ENCODE measurements around the gene SLC31A1.
"Not testable (repeated sequence)": the region's sequence is repeated elsewhere in the genome, so short reads cannot be mapped to it uniquely, and the experiment has no call there.

SLC31A1 gene

GRCh38 chr9:113290052-113290607, 68.8 kb downstream of the SLC31A1 start:
- DNase-seq (ENCODE audit: low spot score in 2 of 2): no peak
- Histone ChIP-seq H3K4me3 (no peak overlapping the region), H3K4me1 (no peaks in the 10 kb centered on the region), H3K9me3 (no peaks in the 10 kb centered on the region), H3K27me3 (ENCODE audit: low read depth) (no peaks in the 10 kb centered on the region), H3K36me3 (replicated peaks) (peaks cover 86% of the 10 kb centered on the region)
- in situ Hi-C loops (cut with MboI; ENCODE audit: low sequenced_read_pairs): no loop called here

GRCh38 chr9:113293285-113293878, 72.0 kb downstream of the SLC31A1 start:
- in situ Hi-C loops (cut with MboI; ENCODE audit: low sequenced_read_pairs): no loop called here
- DNase-seq (ENCODE audit: low spot score in 2 of 2): no peak
- no peaks in the 10 kb centered on the region for H3K9me3 ChIP-seq
- H3K4me3 ChIP-seq: no peak overlapping the region
- no peaks in the 10 kb centered on the region for H3K27me3 ChIP-seq (ENCODE audit: low read depth)
- peaks cover 58% of the 10 kb centered on the region for H3K36me3 ChIP-seq (replicated peaks)
- no peaks in the 10 kb centered on the region for H3K4me1 ChIP-seq

GRCh38 chr9:113296247-113296646, 74.9 kb downstream of the SLC31A1 start:
- DNase-seq (ENCODE audit: low spot score in 2 of 2); H3K27me3 ChIP-seq (ENCODE audit: low read depth); H3K9me3 ChIP-seq; in situ Hi-C loops (cut with MboI; ENCODE audit: low sequenced_read_pairs); H3K4me1 ChIP-seq; H3K4me3 ChIP-seq: not testable (repeated sequence)
- H3K36me3 ChIP-seq (replicated peaks): peaks cover 30% of the 10 kb centered on the region

GRCh38 chr9:113296796-113297558, 75.6 kb downstream of the SLC31A1 start:
- Histone ChIP-seq H3K27me3 (ENCODE audit: low read depth) (no peaks in the 10 kb centered on the region), H3K36me3 (replicated peaks) (peaks cover 22% of the 10 kb centered on the region), H3K4me3 (no peak overlapping the region), H3K9me3 (no peaks in the 10 kb centered on the region), H3K4me1 (no peaks in the 10 kb centered on the region)
- in situ Hi-C loops (cut with MboI; ENCODE audit: low sequenced_read_pairs): no loop called here
- DNase-seq (ENCODE audit: low spot score in 2 of 2): no peak

GRCh38 chr9:113298311-113298710, 77.0 kb downstream of the SLC31A1 start:
- in situ Hi-C loops (cut with MboI; ENCODE audit: low sequenced_read_pairs): no loop called here
- H3K36me3 ChIP-seq (replicated peaks): peaks cover 9% of the 10 kb centered on the region
- H3K27me3 ChIP-seq (ENCODE audit: low read depth): no peaks in the 10 kb centered on the region
- H3K4me3 ChIP-seq: no peak overlapping the region
- H3K9me3 ChIP-seq: no peaks in the 10 kb centered on the region
- DNase-seq (ENCODE audit: low spot score in 2 of 2): no peak
- H3K4me1 ChIP-seq: no peaks in the 10 kb centered on the region

- Histone ChIP-seq H3K27me3 (ENCODE audit: low read depth) (no peaks in the 10 kb centered on the region), H3K36me3 (replicated peaks) (peaks cover under 1% of the 10 kb centered on the region), H3K4me3 (no peak overlapping the region), H3K4me1 (no peaks in the 10 kb centered on the region), H3K9me3 (no peaks in the 10 kb centered on the region)
- in situ Hi-C loops (cut with MboI; ENCODE audit: low sequenced_read_pairs): no loop called here
- no peak for DNase-seq (ENCODE audit: low spot score in 2 of 2)
Measured at GRCh38 chr9:113298924-113299770, 77.8 kb downstream of the SLC31A1 start.

GRCh38 chr9:113299800-113300292, 78.5 kb downstream of the SLC31A1 start:
- H3K4me3 ChIP-seq: no peak overlapping the region
- H3K9me3 ChIP-seq: no peaks in the 10 kb centered on the region
- H3K27me3 ChIP-seq (ENCODE audit: low read depth): no peaks in the 10 kb centered on the region
- no peaks in the 10 kb centered on the region for H3K36me3 ChIP-seq (replicated peaks)
- in situ Hi-C loops (cut with MboI; ENCODE audit: low sequenced_read_pairs): no loop called here
- DNase-seq (ENCODE audit: low spot score in 2 of 2): no peak
- no peaks in the 10 kb centered on the region for H3K4me1 ChIP-seq

- in situ Hi-C loops (cut with MboI; ENCODE audit: low sequenced_read_pairs): no loop called here
- H3K36me3 ChIP-seq (replicated peaks): no peaks in the 10 kb centered on the region
- no peaks in the 10 kb centered on the region for H3K9me3 ChIP-seq
- no peak for DNase-seq (ENCODE audit: low spot score in 2 of 2)
- H3K27me3 ChIP-seq (ENCODE audit: low read depth): no peaks in the 10 kb centered on the region
- no peak overlapping the region for H3K4me3 ChIP-seq
- H3K4me1 ChIP-seq: no peaks in the 10 kb centered on the region
Measured at GRCh38 chr9:113301548-113301947, 80.2 kb downstream of the SLC31A1 start.

GRCh38 chr9:113302792-113303418, 81.6 kb downstream of the SLC31A1 start, which contains the start of gene RNF183:
RNF183 (minus strand) TSS chr9:113303376; CDS start chr9:113298184, 5,192 bp downstream.
- Histone ChIP-seq H3K4me1 (no peaks in the 10 kb centered on the region), H3K27me3 (ENCODE audit: low read depth) (no peaks in the 10 kb centered on the region), H3K9me3 (no peaks in the 10 kb centered on the region), H3K36me3 (replicated peaks) (no peaks in the 10 kb centered on the region), H3K4me3 (no peak within 1 kb of the TSS)
- DNase-seq (ENCODE audit: low spot score in 2 of 2): no peak
- in situ Hi-C loops (cut with MboI; ENCODE audit: low sequenced_read_pairs): no loop called here

- H3K4me3 ChIP-seq: no peak overlapping the region
- no peaks in the 10 kb centered on the region for H3K27me3 ChIP-seq (ENCODE audit: low read depth)
- DNase-seq (ENCODE audit: low spot score in 2 of 2): no peak
- H3K36me3 ChIP-seq (replicated peaks): no peaks in the 10 kb centered on the region
- H3K4me1 ChIP-seq: no peaks in the 10 kb centered on the region
- no peaks in the 10 kb centered on the region for H3K9me3 ChIP-seq
- in situ Hi-C loops (cut with MboI; ENCODE audit: low sequenced_read_pairs): no loop called here
Measured at GRCh38 chr9:113306566-113306965, 85.2 kb downstream of the SLC31A1 start.

- in situ Hi-C loops (cut with MboI; ENCODE audit: low sequenced_read_pairs): no loop called here
- no peaks in the 10 kb centered on the region for H3K9me3 ChIP-seq
- no peak for DNase-seq (ENCODE audit: low spot score in 2 of 2)
- H3K36me3 ChIP-seq (replicated peaks): no peaks in the 10 kb centered on the region
- H3K4me3 ChIP-seq: no peak overlapping the region
- H3K27me3 ChIP-seq (ENCODE audit: low read depth): no peaks in the 10 kb centered on the region
- no peaks in the 10 kb centered on the region for H3K4me1 ChIP-seq
Measured at GRCh38 chr9:113307396-113307975, 86.1 kb downstream of the SLC31A1 start.

- no peaks in the 10 kb centered on the region for H3K4me1 ChIP-seq
- DNase-seq (ENCODE audit: low spot score in 2 of 2): peak; percentile 24 to 43
- no peaks in the 10 kb centered on the region for H3K36me3 ChIP-seq (replicated peaks)
- H3K27me3 ChIP-seq (ENCODE audit: low read depth): no peaks in the 10 kb centered on the region
- in situ Hi-C loops (cut with MboI; ENCODE audit: low sequenced_read_pairs): no loop called here
- no peaks in the 10 kb centered on the region for H3K9me3 ChIP-seq
- H3K4me3 ChIP-seq: no peak overlapping the region
Measured at GRCh38 chr9:113309204-113309813, 88.0 kb downstream of the SLC31A1 start.

- no peak for DNase-seq (ENCODE audit: low spot score in 2 of 2)
Measured at GRCh38 chr9:113310538-113310937, 89.2 kb downstream of the SLC31A1 start.

More at GRCh38 chr9:113310538-113310937, 89.2 kb downstream of the SLC31A1 start:
- Histone ChIP-seq H3K4me3 (no peak overlapping the region), H3K36me3 (replicated peaks) (no peaks in the 10 kb centered on the region), H3K9me3 (no peaks in the 10 kb centered on the region), H3K4me1 (no peaks in the 10 kb centered on the region), H3K27me3 (ENCODE audit: low read depth) (no peaks in the 10 kb centered on the region)
- in situ Hi-C loops (cut with MboI; ENCODE audit: low sequenced_read_pairs): no loop called here

Data from HAP-1 (cell line).